Tibial nerve (tissue), 3 donors: Measurements from ENCODE around the gene VSIG10L2.

Experiments
- CTCF ChIP-seq, 5 experiments: fragments of 200-600 bp in 3 of 5; fragments of 450-650 bp in 2 of 5; sonication (generic) in 3 of 5; IDR thresholded peaks; one replicate each; pipeline ENCODE4 v1.5.1; 2016 to 2019; ENCODE audit warnings: antibody characterized with exemption in 5 of 5, mild to moderate bottlenecking in 3 of 5, moderate library complexity in 2 of 5
- POLR2A ChIP-seq, 2 donors: fragments of 450-650 bp; IDR thresholded peaks; one replicate each; pipeline ENCODE4 v1.6.1; 2017; ENCODE audit warnings: antibody characterized with exemption in 2 of 2, mild to moderate bottlenecking in 2 of 2, moderate library complexity in 2 of 2

- TF ChIP-seq CTCF (IDR thresholded peaks at IDR 0.05) (no peak), POLR2A (IDR thresholded peaks at IDR 0.05) (no peak)
Measured at GRCh38 chr11:125924384-125925007, 21.3 kb upstream of the VSIG10L2 start.
